Measurements from ENCODE around the gene NAPEPLD.
"Not testable (repeated sequence)": the region's sequence is repeated elsewhere in the genome, so short reads cannot be mapped to it uniquely, and the experiment has no call there.

NAPEPLD gene

GRCh38 chr7:103121641-103122040 is 27.3 kb downstream of the NAPEPLD start:
- H3K4me3 ChIP-seq (ENCODE audit: low read length): no peak overlapping the region
- peaks cover 12% of the 10 kb centered on the region for H3K36me3 ChIP-seq (ENCODE audit: insufficient read depth, low read length)
- no peak overlapping the region for H3K4me2 ChIP-seq (ENCODE audit: low read length)
- H3K9me3 ChIP-seq (replicated peaks; ENCODE audit: low read length): no peaks in the 10 kb centered on the region
- H3K4me1 ChIP-seq (ENCODE audit: control insufficient read depth, insufficient read depth, low read length): peaks cover 5% of the 10 kb centered on the region
- H3K27me3 ChIP-seq (ENCODE audit: control insufficient read depth, insufficient read depth, low read length): no peaks in the 10 kb centered on the region
- H3K9ac ChIP-seq (ENCODE audit: low read depth, low read length): no peak overlapping the region

DNA sequence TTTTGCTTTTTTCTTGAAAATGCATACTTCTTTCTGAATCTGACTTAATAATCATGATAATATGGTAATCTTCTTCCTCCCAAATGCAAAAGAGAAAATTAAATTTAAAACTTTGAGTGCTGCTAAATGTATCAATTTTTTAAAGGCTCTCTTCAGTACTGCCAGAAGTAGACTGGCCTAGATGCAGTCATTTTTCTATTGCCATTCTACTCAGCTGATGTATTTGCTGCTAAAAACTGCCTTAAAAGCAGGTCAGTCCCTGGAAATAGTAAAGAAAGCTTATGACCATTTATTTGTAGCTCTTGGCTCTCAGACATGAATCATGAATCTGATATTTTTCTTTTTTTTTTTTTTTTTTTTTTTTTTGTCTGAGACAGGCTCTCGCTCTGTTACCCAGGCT is 28.5 kb downstream of the NAPEPLD start:
- Histone ChIP-seq H3K27me3 (ENCODE audit: control insufficient read depth, insufficient read depth, low read length) (no peaks in the 10 kb centered on the region), H3K9ac (ENCODE audit: low read depth, low read length) (no peak overlapping the region), H3K36me3 (ENCODE audit: insufficient read depth, low read length) (peaks cover 12% of the 10 kb centered on the region), H3K4me1 (ENCODE audit: control insufficient read depth, insufficient read depth, low read length) (peaks cover 5% of the 10 kb centered on the region), H3K9me3 (replicated peaks; ENCODE audit: low read length) (no peaks in the 10 kb centered on the region), H3K4me2 (ENCODE audit: low read length) (no peak overlapping the region), H3K4me3 (ENCODE audit: low read length) (no peak overlapping the region)

DNA sequence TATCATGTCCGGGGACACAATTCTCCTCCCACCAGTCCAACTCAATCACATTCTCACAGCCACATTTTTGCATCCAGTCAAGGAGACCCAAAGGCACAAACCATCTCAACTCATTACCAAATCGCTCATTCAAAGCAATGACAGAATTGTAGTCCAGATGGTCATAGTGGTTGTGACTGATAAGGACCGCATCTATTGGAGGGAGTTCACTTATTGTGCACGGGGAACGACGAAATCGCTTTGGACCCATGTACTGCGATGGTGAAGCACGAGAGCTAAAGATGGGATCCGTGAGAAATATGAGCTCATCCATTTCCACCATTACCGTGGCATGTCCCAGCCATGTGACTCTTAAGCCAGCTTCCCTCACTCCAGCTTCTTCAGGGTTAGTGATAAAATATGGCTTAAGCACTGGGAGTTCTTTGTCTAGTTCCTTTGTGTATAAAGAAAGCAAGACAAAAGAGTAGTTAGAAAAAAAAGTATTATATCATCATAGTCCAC is 29.1 kb downstream of the NAPEPLD start:
- H3K9ac ChIP-seq (ENCODE audit: low read depth, low read length): no peak overlapping the region
- H3K4me3 ChIP-seq (ENCODE audit: low read length): no peak overlapping the region
- peaks cover 5% of the 10 kb centered on the region for H3K4me1 ChIP-seq (ENCODE audit: control insufficient read depth, insufficient read depth, low read length)
- H3K4me2 ChIP-seq (ENCODE audit: low read length): no peak overlapping the region
- no peaks in the 10 kb centered on the region for H3K27me3 ChIP-seq (ENCODE audit: control insufficient read depth, insufficient read depth, low read length)
- peaks cover 12% of the 10 kb centered on the region for H3K36me3 ChIP-seq (ENCODE audit: insufficient read depth, low read length)
- no peaks in the 10 kb centered on the region for H3K9me3 ChIP-seq (replicated peaks; ENCODE audit: low read length)

- no peaks in the 10 kb centered on the region for H3K27me3 ChIP-seq (ENCODE audit: control insufficient read depth, insufficient read depth, low read length)
- H3K4me1 ChIP-seq (ENCODE audit: control insufficient read depth, insufficient read depth, low read length): peaks cover 16% of the 10 kb centered on the region
- no peak overlapping the region for H3K4me3 ChIP-seq (ENCODE audit: low read length)
- no peak overlapping the region for H3K4me2 ChIP-seq (ENCODE audit: low read length)
- H3K36me3 ChIP-seq (ENCODE audit: insufficient read depth, low read length): peaks cover 12% of the 10 kb centered on the region
- no peak overlapping the region for H3K9ac ChIP-seq (ENCODE audit: low read depth, low read length)
- H3K9me3 ChIP-seq (replicated peaks; ENCODE audit: low read length): no peaks in the 10 kb centered on the region
Measured at GRCh38 chr7:103117465-103117864, 31.4 kb downstream of the NAPEPLD start.

- peaks cover 16% of the 10 kb centered on the region for H3K4me1 ChIP-seq (ENCODE audit: control insufficient read depth, insufficient read depth, low read length)
- peaks cover 12% of the 10 kb centered on the region for H3K36me3 ChIP-seq (ENCODE audit: insufficient read depth, low read length)
- no peak overlapping the region for H3K4me2 ChIP-seq (ENCODE audit: low read length)
- H3K27me3 ChIP-seq (ENCODE audit: control insufficient read depth, insufficient read depth, low read length): no peaks in the 10 kb centered on the region
- H3K9ac ChIP-seq (ENCODE audit: low read depth, low read length): no peak overlapping the region
- H3K9me3 ChIP-seq (replicated peaks; ENCODE audit: low read length): no peaks in the 10 kb centered on the region
- H3K4me3 ChIP-seq (ENCODE audit: low read length): no peak overlapping the region
Measured at GRCh38 chr7:103116991-103117390, 31.9 kb downstream of the NAPEPLD start.

- H3K4me3 ChIP-seq (ENCODE audit: low read length): no peak overlapping the region
- H3K9me3 ChIP-seq (replicated peaks; ENCODE audit: low read length): no peaks in the 10 kb centered on the region
- H3K4me1 ChIP-seq (ENCODE audit: control insufficient read depth, insufficient read depth, low read length): peaks cover 16% of the 10 kb centered on the region
- no peaks in the 10 kb centered on the region for H3K27me3 ChIP-seq (ENCODE audit: control insufficient read depth, insufficient read depth, low read length)
- H3K36me3 ChIP-seq (ENCODE audit: insufficient read depth, low read length): peaks cover 12% of the 10 kb centered on the region
- no peak overlapping the region for H3K4me2 ChIP-seq (ENCODE audit: low read length)
- H3K9ac ChIP-seq (ENCODE audit: low read depth, low read length): no peak overlapping the region
Measured at GRCh38 chr7:103116511-103116910, 32.4 kb downstream of the NAPEPLD start.

- H3K9me3 ChIP-seq (replicated peaks; ENCODE audit: low read length): no peaks in the 10 kb centered on the region
- H3K4me2 ChIP-seq (ENCODE audit: low read length): no peak overlapping the region
- peaks cover 9% of the 10 kb centered on the region for H3K36me3 ChIP-seq (ENCODE audit: insufficient read depth, low read length)
- H3K9ac ChIP-seq (ENCODE audit: low read depth, low read length): no peak overlapping the region
- peaks cover 16% of the 10 kb centered on the region for H3K4me1 ChIP-seq (ENCODE audit: control insufficient read depth, insufficient read depth, low read length)
- no peaks in the 10 kb centered on the region for H3K27me3 ChIP-seq (ENCODE audit: control insufficient read depth, insufficient read depth, low read length)
- H3K4me3 ChIP-seq (ENCODE audit: low read length): no peak overlapping the region
Measured at GRCh38 chr7:103115771-103116170, 33.1 kb downstream of the NAPEPLD start.

GRCh38 chr7:103114576-103115008 is 34.3 kb downstream of the NAPEPLD start:
- peaks cover 11% of the 10 kb centered on the region for H3K4me1 ChIP-seq (ENCODE audit: control insufficient read depth, insufficient read depth, low read length)
- no peak overlapping the region for H3K4me3 ChIP-seq (ENCODE audit: low read length)
- H3K4me2 ChIP-seq (ENCODE audit: low read length): no peak overlapping the region
- H3K9ac ChIP-seq (ENCODE audit: low read depth, low read length): no peak overlapping the region
- H3K9me3 ChIP-seq (replicated peaks; ENCODE audit: low read length): no peaks in the 10 kb centered on the region
- H3K36me3 ChIP-seq (ENCODE audit: insufficient read depth, low read length): peaks cover 9% of the 10 kb centered on the region
- no peaks in the 10 kb centered on the region for H3K27me3 ChIP-seq (ENCODE audit: control insufficient read depth, insufficient read depth, low read length)

GRCh38 chr7:103113164-103113563 is 35.7 kb downstream of the NAPEPLD start:
- H3K4me2 ChIP-seq (ENCODE audit: low read length): peak overlapping the region; percentile 36
- no peak overlapping the region for H3K9ac ChIP-seq (ENCODE audit: low read depth, low read length)
- H3K36me3 ChIP-seq (ENCODE audit: insufficient read depth, low read length): peaks cover 4% of the 10 kb centered on the region
- no peak overlapping the region for H3K4me3 ChIP-seq (ENCODE audit: low read length)
- H3K4me1 ChIP-seq (ENCODE audit: control insufficient read depth, insufficient read depth, low read length): peaks cover 11% of the 10 kb centered on the region
- H3K27me3 ChIP-seq (ENCODE audit: control insufficient read depth, insufficient read depth, low read length): no peaks in the 10 kb centered on the region
- no peaks in the 10 kb centered on the region for H3K9me3 ChIP-seq (replicated peaks; ENCODE audit: low read length)

- not testable (repeated sequence) for H3K9me3 ChIP-seq (replicated peaks; ENCODE audit: low read length); H3K9ac ChIP-seq (ENCODE audit: low read depth, low read length); H3K4me1 ChIP-seq (ENCODE audit: control insufficient read depth, insufficient read depth, low read length); H3K4me2 ChIP-seq (ENCODE audit: low read length); H3K27me3 ChIP-seq (ENCODE audit: control insufficient read depth, insufficient read depth, low read length); H3K4me3 ChIP-seq (ENCODE audit: low read length); H3K36me3 ChIP-seq (ENCODE audit: insufficient read depth, low read length)
Measured at GRCh38 chr7:103106703-103107070, 42.2 kb downstream of the NAPEPLD start.

GRCh38 chr7:103106005-103106702 is 42.7 kb downstream of the NAPEPLD start:
- H3K27me3 ChIP-seq (ENCODE audit: control insufficient read depth, insufficient read depth, low read length): no peaks in the 10 kb centered on the region
- H3K4me3 ChIP-seq (ENCODE audit: low read length): no peak overlapping the region
- H3K4me2 ChIP-seq (ENCODE audit: low read length): no peak overlapping the region
- no peaks in the 10 kb centered on the region for H3K4me1 ChIP-seq (ENCODE audit: control insufficient read depth, insufficient read depth, low read length)
- no peaks in the 10 kb centered on the region for H3K9me3 ChIP-seq (replicated peaks; ENCODE audit: low read length)
- H3K36me3 ChIP-seq (ENCODE audit: insufficient read depth, low read length): peaks cover 4% of the 10 kb centered on the region
- H3K9ac ChIP-seq (ENCODE audit: low read depth, low read length): no peak overlapping the region

GRCh38 chr7:103101543-103101942 is 47.4 kb downstream of the NAPEPLD start:
- no peaks in the 10 kb centered on the region for H3K27me3 ChIP-seq (ENCODE audit: control insufficient read depth, insufficient read depth, low read length)
- H3K9me3 ChIP-seq (replicated peaks; ENCODE audit: low read length): no peaks in the 10 kb centered on the region
- no peak overlapping the region for H3K4me2 ChIP-seq (ENCODE audit: low read length)
- no peak overlapping the region for H3K4me3 ChIP-seq (ENCODE audit: low read length)
- no peak overlapping the region for H3K9ac ChIP-seq (ENCODE audit: low read depth, low read length)
- H3K4me1 ChIP-seq (ENCODE audit: control insufficient read depth, insufficient read depth, low read length): no peaks in the 10 kb centered on the region
- peaks cover 4% of the 10 kb centered on the region for H3K36me3 ChIP-seq (ENCODE audit: insufficient read depth, low read length)

Measured in skeletal muscle satellite cell (primary cell).